Suprapubic skin (tissue), 3 donors: Measurements from ENCODE around the gene PHF12.

Source experiments
- POLR2A ChIP-seq, 2 donors: fragments of 450-650 bp; IDR thresholded peaks; one replicate each; pipeline ENCODE4 v1.6.1; 2017; ENCODE audit warnings: antibody characterized with exemption in 2 of 2, mild to moderate bottlenecking in 2 of 2, moderate library complexity in 2 of 2
- TF ChIP-seq, protein P1 (sequence below), 2 donors: fragments of 200-600 bp in 1 of 2; fragments of 450-650 bp in 1 of 2; sonication (generic) in 1 of 2; IDR thresholded peaks; one replicate each; pipeline ENCODE4 v1.5.1; 2016 to 2019; ENCODE audit warnings: antibody characterized with exemption in 2 of 2, mild to moderate bottlenecking in 1 of 2, moderate library complexity in 1 of 2

DNA sequence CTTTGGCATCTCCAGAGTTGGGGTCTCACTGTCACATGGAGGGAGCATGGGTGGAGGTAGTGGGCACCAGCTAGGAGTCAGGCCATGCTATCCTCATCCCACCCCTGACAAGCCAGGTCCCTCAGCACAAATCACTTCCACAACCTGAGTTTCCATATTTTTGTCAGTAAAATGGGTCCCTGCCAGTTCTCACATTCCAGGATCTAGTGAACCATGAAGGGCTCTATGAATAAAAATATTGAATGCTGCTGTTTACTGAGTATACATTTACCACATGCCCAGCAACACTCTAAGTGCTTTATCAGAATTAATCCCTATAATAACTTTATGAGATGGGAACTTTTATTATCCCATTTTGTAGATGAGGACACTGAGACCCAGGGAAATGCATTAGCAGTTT, 37.7 kb upstream of the PHF12 start:
- TF ChIP-seq, protein P1, sequence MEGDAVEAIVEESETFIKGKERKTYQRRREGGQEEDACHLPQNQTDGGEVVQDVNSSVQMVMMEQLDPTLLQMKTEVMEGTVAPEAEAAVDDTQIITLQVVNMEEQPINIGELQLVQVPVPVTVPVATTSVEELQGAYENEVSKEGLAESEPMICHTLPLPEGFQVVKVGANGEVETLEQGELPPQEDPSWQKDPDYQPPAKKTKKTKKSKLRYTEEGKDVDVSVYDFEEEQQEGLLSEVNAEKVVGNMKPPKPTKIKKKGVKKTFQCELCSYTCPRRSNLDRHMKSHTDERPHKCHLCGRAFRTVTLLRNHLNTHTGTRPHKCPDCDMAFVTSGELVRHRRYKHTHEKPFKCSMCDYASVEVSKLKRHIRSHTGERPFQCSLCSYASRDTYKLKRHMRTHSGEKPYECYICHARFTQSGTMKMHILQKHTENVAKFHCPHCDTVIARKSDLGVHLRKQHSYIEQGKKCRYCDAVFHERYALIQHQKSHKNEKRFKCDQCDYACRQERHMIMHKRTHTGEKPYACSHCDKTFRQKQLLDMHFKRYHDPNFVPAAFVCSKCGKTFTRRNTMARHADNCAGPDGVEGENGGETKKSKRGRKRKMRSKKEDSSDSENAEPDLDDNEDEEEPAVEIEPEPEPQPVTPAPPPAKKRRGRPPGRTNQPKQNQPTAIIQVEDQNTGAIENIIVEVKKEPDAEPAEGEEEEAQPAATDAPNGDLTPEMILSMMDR (IDR thresholded peaks at IDR 0.05): no peak
- no peak for TF ChIP-seq POLR2A (IDR thresholded peaks at IDR 0.05)
